Fibroblast of villous mesenchyme (primary cell): ENCODE results near the gene SH3D21. TPM values are rescaled to one million over a fixed set of nuclear protein-coding genes. Genes with fewer than 3 reads are reported as not detected.

Experiments
- DNase-seq: peaks from one replicate; pipeline ENCODE4 v3.0.0-alpha.2; 2010; ENCODE audit warnings: low read depth
- H3K4me3 ChIP-seq: 2 replicates; pipeline ENCODE4 v1.5.1; 2011; ENCODE audit warnings: low read depth, mild to moderate bottlenecking, low read length
- total RNA-seq: library from RNA; depleted of rRNA; stranded (reverse); fragments of >200 nt; gene quantifications from 2 replicates; pipeline ENCODE4 v1.2.3, GENCODE V29; 2012
- TF ChIP-seq, protein P1 (sequence below): IDR thresholded peaks from 2 replicates; pipeline ENCODE4 v1.5.1; 2012; ENCODE audit warnings: low read depth, mild to moderate bottlenecking, low read length; ENCODE audit not compliant: insufficient read depth

Gene SH3D21
- total RNA-seq, 1 donor = 3.9 TPM

DNA sequence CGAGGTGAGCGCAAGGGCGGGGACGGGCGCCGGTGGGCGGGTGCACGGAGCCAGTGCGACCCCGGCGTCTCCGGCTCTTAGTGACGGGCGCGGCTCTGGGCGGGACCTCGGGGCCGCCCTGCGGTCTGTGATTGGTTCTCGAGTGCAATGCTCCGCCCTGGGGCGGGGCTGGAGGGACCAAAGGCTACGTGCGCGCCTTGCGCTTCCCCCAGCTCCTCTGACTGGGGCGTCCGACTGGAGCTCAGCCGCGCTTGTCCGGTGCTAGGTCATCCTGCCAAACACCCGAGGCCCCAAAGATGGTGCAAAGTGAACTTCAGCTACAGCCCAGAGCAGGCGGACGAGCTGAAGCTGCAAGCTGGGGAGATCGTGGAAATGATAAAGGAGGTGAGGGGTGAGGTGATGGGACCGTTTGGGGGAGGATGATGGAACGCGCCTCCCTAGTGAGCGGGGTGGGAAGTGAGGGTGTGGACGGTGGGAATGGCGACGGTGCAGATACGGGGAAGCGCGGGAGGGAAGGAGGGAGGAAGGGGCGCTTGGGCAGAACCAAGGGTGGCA, 811 bp downstream of the SH3D21 start:
- DNase-seq = peak; percentile 93
- peak overlapping the region; percentile 63 for H3K4me3 ChIP-seq
- TF ChIP-seq, protein P1, sequence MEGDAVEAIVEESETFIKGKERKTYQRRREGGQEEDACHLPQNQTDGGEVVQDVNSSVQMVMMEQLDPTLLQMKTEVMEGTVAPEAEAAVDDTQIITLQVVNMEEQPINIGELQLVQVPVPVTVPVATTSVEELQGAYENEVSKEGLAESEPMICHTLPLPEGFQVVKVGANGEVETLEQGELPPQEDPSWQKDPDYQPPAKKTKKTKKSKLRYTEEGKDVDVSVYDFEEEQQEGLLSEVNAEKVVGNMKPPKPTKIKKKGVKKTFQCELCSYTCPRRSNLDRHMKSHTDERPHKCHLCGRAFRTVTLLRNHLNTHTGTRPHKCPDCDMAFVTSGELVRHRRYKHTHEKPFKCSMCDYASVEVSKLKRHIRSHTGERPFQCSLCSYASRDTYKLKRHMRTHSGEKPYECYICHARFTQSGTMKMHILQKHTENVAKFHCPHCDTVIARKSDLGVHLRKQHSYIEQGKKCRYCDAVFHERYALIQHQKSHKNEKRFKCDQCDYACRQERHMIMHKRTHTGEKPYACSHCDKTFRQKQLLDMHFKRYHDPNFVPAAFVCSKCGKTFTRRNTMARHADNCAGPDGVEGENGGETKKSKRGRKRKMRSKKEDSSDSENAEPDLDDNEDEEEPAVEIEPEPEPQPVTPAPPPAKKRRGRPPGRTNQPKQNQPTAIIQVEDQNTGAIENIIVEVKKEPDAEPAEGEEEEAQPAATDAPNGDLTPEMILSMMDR = no peak

- TF ChIP-seq, protein P1 = no peak
- H3K4me3 ChIP-seq = peak overlapping the region; percentile 63
- no peak for DNase-seq
Measured at GRCh38 chr1:36307601-36308330, 1.6 kb downstream of the SH3D21 start.

DNA sequence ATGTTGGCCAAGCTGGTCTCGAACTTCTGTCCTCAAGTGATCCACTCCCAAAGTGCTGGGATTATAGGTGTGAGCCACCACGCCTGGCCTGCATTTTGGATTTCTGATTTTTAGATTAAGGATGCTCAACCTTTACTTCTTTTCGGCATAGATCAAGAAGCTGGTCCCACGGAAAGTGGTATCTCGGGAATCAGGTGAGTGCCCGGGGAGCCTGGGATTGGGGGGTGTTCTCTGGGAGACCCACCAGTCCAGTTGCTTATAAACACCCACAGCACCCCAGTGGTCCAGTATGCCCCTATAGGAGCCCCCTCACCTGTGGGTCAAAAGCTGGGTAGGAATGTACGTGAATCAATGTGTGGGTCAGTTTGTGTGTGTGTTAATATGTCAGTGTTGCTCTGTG, 3.2 kb downstream of the SH3D21 start:
- TF ChIP-seq, protein P1 = no peak
- no peak for DNase-seq
- no peak overlapping the region for H3K4me3 ChIP-seq

DNA sequence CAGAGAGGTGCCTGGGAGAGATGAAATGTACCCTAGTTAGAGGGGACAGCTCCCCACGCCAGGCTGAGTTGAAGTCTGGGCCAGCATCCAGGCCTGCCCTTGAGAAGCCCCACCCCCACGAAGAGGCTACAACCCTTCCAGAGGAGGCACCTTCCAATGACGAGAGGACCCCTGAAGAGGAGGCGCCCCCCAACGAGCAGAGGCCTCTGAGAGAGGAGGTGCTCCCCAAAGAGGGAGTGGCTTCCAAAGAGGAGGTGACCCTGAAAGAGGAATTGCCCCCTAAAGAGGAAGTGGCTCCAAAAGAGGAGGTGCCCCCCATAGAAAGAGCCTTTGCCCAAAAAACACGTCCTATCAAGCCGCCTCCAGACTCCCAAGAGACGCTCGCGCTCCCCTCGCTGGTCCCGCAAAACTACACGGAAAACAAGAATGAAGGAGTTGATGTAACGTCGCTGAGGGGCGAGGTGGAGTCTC, 14.2 kb downstream of the SH3D21 start:
- no peak for DNase-seq
- peak overlapping the region; percentile 51 for H3K4me3 ChIP-seq
- TF ChIP-seq, protein P1 = no peak

DNA sequence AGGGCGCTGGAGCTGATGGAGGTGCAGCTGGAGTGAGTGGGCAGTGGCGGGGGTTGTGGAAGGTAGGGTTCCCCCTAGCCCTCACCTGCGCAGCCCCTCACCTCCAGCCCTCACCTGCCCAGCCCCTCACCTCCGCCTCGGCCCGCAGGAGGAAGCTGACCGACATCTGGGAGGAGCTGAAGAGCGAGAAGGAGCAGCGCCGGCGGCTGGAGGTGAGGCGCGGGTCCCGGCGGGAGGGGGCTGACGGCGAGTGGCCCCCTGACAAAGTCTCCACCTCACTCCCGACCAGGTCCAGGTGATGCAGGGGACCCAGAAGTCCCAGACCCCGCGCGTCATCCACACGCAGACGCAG, 14.6 kb downstream of the SH3D21 start:
- H3K4me3 ChIP-seq = peak overlapping the region; percentile 51
- TF ChIP-seq, protein P1 = no peak
- DNase-seq = no peak

GRCh38 chr1:36321119-36321951, 15.2 kb downstream of the SH3D21 start:
- peak overlapping the region; percentile 82 for H3K4me3 ChIP-seq
- TF ChIP-seq, protein P1 = no peak
- peak; percentile 99 for DNase-seq
